Common myeloid progenitor, CD34-positive (primary cell): Measurements from ENCODE around the gene IP6K2.

Source experiments
- CTCF ChIA-PET: fragments of 350-600 bp; sonication (Branson Sonifier 250); formaldehyde crosslinking; loops from one replicate; lab custom pipeline; 2021; ENCODE audit warnings: antibody characterized with exemption; lab: Charles Lee
- POLR2A ChIA-PET: fragments of 350-600 bp; sonication (Branson Sonifier 250); formaldehyde crosslinking; loops from one replicate; lab custom pipeline; 2021; ENCODE audit warnings: antibody characterized with exemption; lab: Charles Lee
- DNase-seq, 3 donors: peaks; one replicate each; pipeline versions ENCODE4 v3.0.0 to v3.0.0-alpha.2; 2013
- H3K27ac ChIP-seq, 2 experiments: 1 replicate in 1 of 2; 2 replicates in 1 of 2; pipeline ENCODE4 v1.7.0; 2013; ENCODE audit warnings: inconsistent platforms in 2 of 2, low read length in 2 of 2, mild to moderate bottlenecking in 2 of 2, low read depth in 1 of 2, moderate library complexity in 1 of 2; ENCODE audit not compliant: severe bottlenecking in 2 of 2, insufficient read depth in 1 of 2, poor library complexity in 1 of 2
- H3K27me3 ChIP-seq, 5 experiments: replicated peaks in 2 of 5; 1 replicate in 3 of 5; 2 replicates in 2 of 5; pipeline versions ENCODE4 v1.6.1 to v1.7.0; 2013; ENCODE audit warnings: low read length in 4 of 5, mild to moderate bottlenecking in 2 of 5, moderate library complexity in 2 of 5, inconsistent platforms in 1 of 5; ENCODE audit not compliant: insufficient read depth in 5 of 5, control insufficient read depth in 4 of 5
- H3K36me3 ChIP-seq, 4 experiments: 1 replicate in 2 of 4; 2 replicates in 2 of 4; pipeline versions ENCODE4 v1.6.1 to v1.7.0; 2013; ENCODE audit warnings: low read length in 3 of 4, control low read depth in 1 of 4, mild to moderate bottlenecking in 1 of 4; ENCODE audit not compliant: control insufficient read depth in 4 of 4, insufficient read depth in 4 of 4
- H3K4me1 ChIP-seq, 4 experiments: 1 replicate in 3 of 4; 2 replicates in 1 of 4; pipeline versions ENCODE4 v1.6.1 to v1.7.1; 2013; ENCODE audit warnings: low read length in 3 of 4, mild to moderate bottlenecking in 3 of 4, control low read depth in 1 of 4, inconsistent platforms in 1 of 4, moderate library complexity in 1 of 4; ENCODE audit not compliant: control insufficient read depth in 4 of 4, insufficient read depth in 4 of 4; ENCODE audit errors: control extremely low read depth in 1 of 4
- H3K4me3 ChIP-seq, 7 experiments: 1 replicate in 4 of 7; 2 replicates in 3 of 7; pipeline versions ENCODE4 v1.5.1 to v1.7.0; 2013; ENCODE audit warnings: mild to moderate bottlenecking in 7 of 7, low read length in 6 of 7, moderate library complexity in 6 of 7, inconsistent platforms in 2 of 7, low read depth in 2 of 7, control low read depth in 1 of 7; ENCODE audit not compliant: insufficient read depth in 4 of 7, control insufficient read depth in 1 of 7; ENCODE audit errors: extremely low read depth in 1 of 7
- H3K9me3 ChIP-seq, 5 experiments: 1 replicate in 4 of 5; 2 replicates in 1 of 5; pipeline versions ENCODE4 v1.6.1 to v1.7.1; 2013; ENCODE audit warnings: low read length in 4 of 5, mild to moderate bottlenecking in 2 of 5, inconsistent platforms in 1 of 5, low read depth in 1 of 5, moderate library complexity in 1 of 5; ENCODE audit not compliant: control insufficient read depth in 4 of 5, insufficient read depth in 2 of 5; ENCODE audit errors: control extremely low read depth in 1 of 5
- WGBS: methylation state at CpG from one replicate; pipeline ENCODE4 v1.1.5; 2013; ENCODE audit not compliant: insufficient coverage; 5-methylcytosine and 5-hydroxymethylcytosine counted together

Gene IP6K2

DNA sequence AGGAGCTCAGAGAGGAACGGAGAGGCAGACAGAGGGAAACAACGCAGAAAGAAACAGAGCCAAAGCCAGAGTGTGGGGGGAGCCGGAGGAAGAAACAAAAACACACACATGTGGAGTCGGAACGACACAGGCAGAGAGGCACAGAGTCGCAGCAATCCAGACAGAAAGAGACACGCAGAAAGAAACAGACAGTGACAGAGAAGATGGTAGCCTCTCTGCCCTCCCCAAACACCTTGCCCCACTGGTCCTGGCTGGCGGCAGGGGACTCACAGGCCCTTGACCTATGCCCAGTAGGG lies 33.0 kb downstream of the IP6K2 start:
- ChIA-PET POLR2A (no interaction called here), CTCF (interaction anchor here (0.6 to 1.6 kb wide), 6 partner anchors 8 to 175 kb away, joined by 3 to 4 read pairs (median 3); partner anchors contain the start of gene SLC26A6)
- H3K9me3 ChIP-seq, result no peaks in the 10 kb centered on the region
- no peak overlapping the region for H3K27ac ChIP-seq
- 91% methylated on average over 3 of the region's 8 CpGs for WGBS
- no peaks in the 10 kb centered on the region for H3K27me3 ChIP-seq
- peaks cover 3 to 59% (median 36%) of the 10 kb centered on the region in 4 experiments for H3K36me3 ChIP-seq
- DNase-seq, result no peak
- H3K4me3 ChIP-seq, result peak overlapping the region in 1 of 7 experiments; percentile 84
- peaks cover 2 to 26% (median 23%) of the 10 kb centered on the region in 4 experiments for H3K4me1 ChIP-seq

DNA sequence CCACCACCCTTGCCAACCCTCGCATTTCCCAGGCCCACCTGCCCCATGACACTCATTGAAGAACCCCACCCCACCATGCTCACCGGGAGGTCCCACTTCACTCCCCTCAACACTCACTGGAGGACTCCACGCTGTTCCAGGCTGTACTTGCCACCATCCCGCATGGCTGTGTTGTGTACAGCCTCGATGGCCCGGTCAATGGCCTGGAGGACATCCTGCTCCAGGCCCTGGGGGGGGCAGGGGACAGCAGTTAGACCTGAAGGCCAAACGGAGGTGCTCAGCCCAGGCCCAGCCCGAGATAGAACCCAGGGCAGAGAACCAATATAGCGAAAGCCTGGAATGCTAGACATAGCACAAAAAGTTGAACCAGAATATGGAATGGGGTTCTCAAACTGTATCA lies 34.2 kb downstream of the IP6K2 start:
- Histone ChIP-seq H3K4me3 (no peak overlapping the region), H3K4me1 (peaks cover 2 to 26% (median 23%) of the 10 kb centered on the region in 4 experiments), H3K36me3 (peaks cover 5 to 58% (median 28%) of the 10 kb centered on the region in 4 experiments), H3K27ac (no peak overlapping the region), H3K27me3 (no peaks in the 10 kb centered on the region), H3K9me3 (no peaks in the 10 kb centered on the region)
- POLR2A ChIA-PET, result no interaction called here
- CTCF ChIA-PET, result interaction anchor here (0.9 kb wide), 1 partner anchor 228 kb away, joined by 3 read pairs; no protein-coding TSS in a partner anchor
- DNase-seq, result no peak
- 99% methylated on average over 9 of the region's 9 CpGs for WGBS

DNA sequence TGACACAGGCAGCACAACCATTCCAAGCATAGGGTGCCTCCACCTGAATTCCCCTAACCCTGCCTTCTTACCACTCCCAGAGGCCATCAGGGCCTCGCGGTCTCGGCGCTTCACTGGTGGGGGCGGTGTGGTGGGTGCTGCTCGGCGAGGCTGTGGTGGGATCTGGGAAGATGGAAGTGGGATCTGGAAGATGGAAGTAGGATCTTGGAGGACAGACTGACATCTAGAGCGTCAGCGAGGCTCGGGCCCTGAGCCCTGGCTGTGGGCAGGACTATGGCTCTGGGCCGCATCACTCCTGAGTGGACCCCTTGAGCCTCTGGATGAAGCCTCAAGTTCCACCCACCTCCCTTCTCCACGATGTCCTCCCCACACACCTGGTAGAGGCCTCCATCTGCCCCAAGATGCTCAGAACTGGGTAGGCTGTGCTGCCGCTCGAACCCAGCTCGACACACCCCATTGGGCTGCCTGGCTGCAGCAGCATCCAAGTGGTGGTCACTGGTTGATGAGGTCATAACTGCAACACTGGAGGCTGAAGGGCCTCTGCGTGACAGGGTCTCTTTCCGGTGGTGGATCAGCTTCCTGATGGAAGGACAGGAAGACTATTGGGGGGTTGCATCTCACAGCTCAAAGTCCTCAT lies 34.9 kb downstream of the IP6K2 start:
- CTCF ChIA-PET, result interaction anchor here (0.9 to 2.0 kb wide), 2 partner anchors 14 to 18 kb away, joined by 3 to 5 read pairs; no protein-coding TSS in a partner anchor
- Histone ChIP-seq H3K4me1 (peaks cover 2 to 22% (median 21%) of the 10 kb centered on the region in 4 experiments), H3K4me3 (no peak overlapping the region), H3K9me3 (no peaks in the 10 kb centered on the region), H3K36me3 (peaks cover 2 to 58% (median 24%) of the 10 kb centered on the region in 4 experiments), H3K27ac (no peak overlapping the region), H3K27me3 (no peaks in the 10 kb centered on the region)
- POLR2A ChIA-PET, result no interaction called here
- no peak for DNase-seq
- WGBS, result 95% methylated on average over 11 of the region's 17 CpGs

DNA sequence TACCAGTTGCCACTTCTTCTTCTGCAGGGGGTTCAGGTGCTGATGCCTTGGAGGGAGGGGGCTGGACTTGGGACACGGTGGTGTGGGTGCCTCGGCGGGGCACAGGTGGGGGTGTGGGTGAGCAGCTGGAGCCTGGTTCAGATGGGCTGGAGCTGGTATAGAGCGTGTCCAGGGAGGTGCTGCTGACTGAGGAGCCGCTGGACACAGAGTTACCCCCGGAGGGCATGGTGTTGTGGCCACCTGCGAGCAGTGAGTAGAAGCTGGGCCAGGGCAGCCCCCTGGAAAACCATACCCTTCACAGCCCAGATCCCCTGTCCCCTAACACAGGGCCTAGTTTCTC lies 35.5 kb downstream of the IP6K2 start:
- WGBS, result 97% methylated on average over 5 of the region's 7 CpGs

DNA sequence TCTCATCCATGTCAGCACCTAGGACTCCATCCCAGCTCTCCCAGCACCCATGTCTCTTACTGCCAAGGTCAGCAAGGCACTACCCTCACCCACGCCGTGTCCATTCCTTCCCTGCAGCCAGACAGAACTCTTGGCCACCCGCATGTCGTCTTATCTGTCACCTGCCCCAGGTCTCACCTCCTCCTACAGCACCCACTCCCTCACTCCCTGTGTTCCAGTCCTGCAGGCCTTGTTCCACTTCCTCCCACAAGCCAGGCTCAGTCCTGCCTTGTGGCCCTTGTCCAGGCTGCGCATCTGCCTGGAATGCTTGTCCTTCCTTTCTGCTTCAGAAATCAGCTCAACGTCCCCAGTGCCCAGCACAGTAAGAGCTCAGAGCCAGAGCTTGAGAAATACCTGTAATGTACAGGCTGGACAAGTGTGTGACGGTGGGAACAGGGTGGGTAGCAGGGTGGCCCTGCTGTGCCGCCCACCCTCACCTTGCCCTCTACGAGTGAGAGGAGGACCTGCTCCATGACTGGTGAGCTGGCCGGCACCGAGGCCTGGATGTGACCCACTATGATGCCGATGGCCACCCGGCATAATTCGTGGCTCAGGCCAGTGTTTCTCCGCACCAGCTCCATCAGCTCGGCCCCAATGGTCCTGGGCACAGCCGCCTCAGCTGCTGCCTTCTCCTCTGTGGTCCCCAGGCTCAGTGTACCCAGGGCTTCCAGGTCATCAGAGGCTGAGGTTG lies 36.0 kb downstream of the IP6K2 start:
- H3K27ac ChIP-seq, result no peak overlapping the region
- WGBS, result 97% methylated on average over 13 of the region's 17 CpGs
- H3K4me3 ChIP-seq, result no peak overlapping the region
- H3K27me3 ChIP-seq, result no peaks in the 10 kb centered on the region
- H3K36me3 ChIP-seq, result peaks cover 2 to 58% (median 24%) of the 10 kb centered on the region in 4 experiments
- H3K9me3 ChIP-seq, result no peaks in the 10 kb centered on the region
- DNase-seq, result no peak
- POLR2A ChIA-PET, result no interaction called here
- CTCF ChIA-PET, result interaction anchor here (2.0 kb wide), 1 partner anchor 17 kb away, joined by 5 read pairs; no protein-coding TSS in a partner anchor
- H3K4me1 ChIP-seq, result peaks cover 2 to 16% (median 12%) of the 10 kb centered on the region in 4 experiments

More for the DNA sequence above, 35.5 kb downstream of the IP6K2 start:
- ChIA-PET POLR2A (no interaction called here), CTCF (interaction anchor here (0.9 to 2.0 kb wide), 2 partner anchors 14 to 18 kb away, joined by 3 to 5 read pairs; no protein-coding TSS in a partner anchor)
- Histone ChIP-seq H3K27ac (no peak overlapping the region), H3K27me3 (no peaks in the 10 kb centered on the region), H3K9me3 (no peaks in the 10 kb centered on the region), H3K36me3 (peaks cover 2 to 55% (median 23%) of the 10 kb centered on the region in 4 experiments), H3K4me1 (peaks cover 2 to 21% (median 18%) of the 10 kb centered on the region in 4 experiments), H3K4me3 (no peak overlapping the region)
- no peak for DNase-seq

DNA sequence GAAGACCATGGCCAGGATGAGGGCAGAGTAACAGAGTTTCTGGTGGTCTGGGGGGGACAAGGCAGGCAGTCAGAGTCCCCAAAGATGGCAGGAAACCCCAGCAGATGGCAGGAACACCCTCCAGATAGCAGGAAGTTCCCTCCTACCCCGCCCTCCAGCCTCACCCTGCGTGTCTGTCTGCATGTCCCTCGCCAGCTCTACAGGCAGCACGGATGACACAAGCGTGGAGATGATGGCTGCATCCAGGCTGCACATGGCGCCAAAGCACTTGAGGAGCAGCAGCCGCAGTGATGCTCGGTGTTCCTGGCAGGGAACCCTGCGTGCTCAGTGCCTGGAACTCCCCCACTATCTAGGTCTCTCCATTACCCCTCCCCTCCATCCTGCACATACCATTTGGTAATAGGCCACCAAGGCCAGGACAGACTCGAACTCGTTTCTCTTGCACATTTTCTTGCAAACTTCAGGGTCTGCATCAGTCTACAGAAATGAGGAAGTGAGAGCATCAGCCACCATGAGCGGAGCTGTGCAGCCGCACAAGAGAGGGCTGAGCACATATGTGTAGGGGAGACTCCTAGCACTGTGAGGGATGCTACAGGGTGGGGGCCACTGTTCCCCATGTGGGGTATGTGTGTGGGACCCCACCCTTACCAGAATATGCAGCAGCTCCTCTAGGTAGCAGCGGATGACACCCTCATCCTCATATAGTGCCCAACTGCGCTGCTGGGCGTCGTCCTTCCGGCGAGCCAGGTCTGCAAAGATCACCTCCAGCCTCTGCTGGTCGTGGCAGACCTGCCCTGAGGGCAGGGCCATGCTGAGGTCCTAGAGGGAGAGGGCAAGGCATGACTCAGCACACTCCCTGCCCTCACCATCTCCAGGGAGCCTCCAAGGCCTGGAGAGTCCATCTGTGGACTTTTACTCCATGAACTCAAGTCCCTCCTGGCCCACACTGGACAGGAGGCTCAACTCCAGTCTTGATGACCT lies 37.3 kb downstream of the IP6K2 start:
- WGBS, result 89% methylated on average over 19 of the region's 20 CpGs
- CTCF ChIA-PET, result no interaction called here
- Histone ChIP-seq H3K36me3 (peaks cover 2 to 64% (median 25%) of the 10 kb centered on the region in 4 experiments), H3K4me3 (no peak overlapping the region), H3K4me1 (peaks cover 0 to 8% (median 6%) of the 10 kb centered on the region in 4 experiments), H3K27me3 (no peaks in the 10 kb centered on the region), H3K27ac (no peak overlapping the region), H3K9me3 (no peaks in the 10 kb centered on the region)
- POLR2A ChIA-PET, result interaction anchor here (1.6 kb wide), 1 partner anchor 17 kb away, joined by 4 read pairs; the partner anchor contains the start of gene CELSR3
- DNase-seq, result peak in 2 of 3 donors; percentile 47 to 60
